ENCODE measurements around the gene ASTN1.

ASTN1 gene

GRCh38 chr1:176878750-176879536 is 285.6 kb downstream of the ASTN1 start:
- no peak for DNase-seq (ENCODE audit: low read depth)

- DNase-seq (ENCODE audit: low read depth): no peak
These were observed 287.0 kb downstream of the ASTN1 start for GRCh38 chr1:176877557-176877956.

- no peak for DNase-seq (ENCODE audit: low read depth)
These were observed 287.5 kb downstream of the ASTN1 start for GRCh38 chr1:176876966-176877515.

GRCh38 chr1:176869577-176869976 is 294.9 kb downstream of the ASTN1 start:
- no peak for DNase-seq (ENCODE audit: low read depth)

- DNase-seq (ENCODE audit: low read depth): peak; percentile 36
These were observed 298.3 kb downstream of the ASTN1 start for GRCh38 chr1:176866011-176866714.

- no peak for DNase-seq (ENCODE audit: low read depth)
These were observed 300.3 kb downstream of the ASTN1 start for GRCh38 chr1:176864211-176864610.

- DNase-seq (ENCODE audit: low read depth): no peak
These were observed 300.9 kb downstream of the ASTN1 start for GRCh38 chr1:176863613-176864012.

GRCh38 chr1:176858433-176858916 is 306.0 kb downstream of the ASTN1 start:
- no peak for DNase-seq (ENCODE audit: low read depth)

- no peak for DNase-seq (ENCODE audit: low read depth)
These were observed 306.9 kb downstream of the ASTN1 start for GRCh38 chr1:176857632-176858031.

- DNase-seq (ENCODE audit: low read depth): no peak
These were observed 309.5 kb downstream of the ASTN1 start for GRCh38 chr1:176854758-176855745.

- DNase-seq (ENCODE audit: low read depth): no peak
These were observed 310.4 kb downstream of the ASTN1 start for GRCh38 chr1:176854121-176854520.

GRCh38 chr1:176853503-176853902 is 311.0 kb downstream of the ASTN1 start:
- DNase-seq (ENCODE audit: low read depth): no peak

GRCh38 chr1:176852124-176852523 is 312.4 kb downstream of the ASTN1 start:
- no peak for DNase-seq (ENCODE audit: low read depth)

GRCh38 chr1:176850871-176851270 is 313.6 kb downstream of the ASTN1 start:
- no peak for DNase-seq (ENCODE audit: low read depth)

- DNase-seq (ENCODE audit: low read depth): no peak
These were observed 315.2 kb downstream of the ASTN1 start for GRCh38 chr1:176849281-176849680.

GRCh38 chr1:176847052-176847451 is 317.5 kb downstream of the ASTN1 start:
- no peak for DNase-seq (ENCODE audit: low read depth)

- DNase-seq (ENCODE audit: low read depth): no peak
These were observed 320.9 kb downstream of the ASTN1 start for GRCh38 chr1:176843352-176844297.

GRCh38 chr1:176841238-176841637 is 323.3 kb downstream of the ASTN1 start:
- no peak for DNase-seq (ENCODE audit: low read depth)

- DNase-seq (ENCODE audit: low read depth): no peak
These were observed 325.3 kb downstream of the ASTN1 start for GRCh38 chr1:176839216-176839615.

GRCh38 chr1:176838276-176838995 is 326.1 kb downstream of the ASTN1 start:
- no peak for DNase-seq (ENCODE audit: low read depth)

Measured in GM04503 (cell line).